MM.1S (cell line): ENCODE measurements around the gene TUBB4A.

Experiments used
- CTCF ChIP-seq: fragments of 300-600 bp; sonication (generic); IDR thresholded peaks from 2 replicates; pipeline ENCODE4 v1.5.1; 2016; ENCODE audit warnings: antibody characterized with exemption, low read length, mixed read lengths
- EZH2phosphoT487 ChIP-seq: fragments of 300-600 bp; sonication (generic); IDR thresholded peaks from 2 replicates; pipeline ENCODE4 v1.6.1; 2018; ENCODE audit warnings: antibody characterized with exemption, low read length

GRCh38 chr19:6533000-6533328 is 30.9 kb upstream of the TUBB4A start:
- TF ChIP-seq CTCF (no peak), EZH2phosphoT487 (no peak)
